Omental fat pad (tissue), 4 donors: ENCODE data around the gene POLR3C. TPM values are rescaled to one million over a fixed set of nuclear protein-coding genes. Genes with fewer than 3 reads are reported as not detected.

Experiments used
- ATAC-seq: fragments of 150-250 bp; one replicate; pipeline ENCODE4 v1.9.1; 2016; ENCODE audit warnings: mild to moderate bottlenecking, moderate library complexity; ENCODE audit not compliant: low FRiP score
- DNase-seq: peaks from one replicate; pipeline ENCODE4 v3.0.0-alpha.2; 2019; ENCODE audit warnings: low spot score
- CTCF ChIP-seq, 3 donors: fragments of 450-650 bp; IDR thresholded peaks; one replicate each; pipeline ENCODE4 v1.5.1; 2016 to 2017; ENCODE audit warnings: antibody characterized with exemption in 3 of 3, mild to moderate bottlenecking in 3 of 3, moderate library complexity in 2 of 3
- total RNA-seq, 4 donors: library from RNA; depleted of rRNA; stranded (reverse); fragments of >200 nt; gene quantifications; one replicate each; pipeline ENCODE4 v1.1.0, GENCODE V29; 2016

POLR3C gene
- total RNA-seq, 4 donors from 2014 or later, result 32.1 to 38.3 (median 34.1) TPM

- no peak for TF ChIP-seq CTCF (IDR thresholded peaks at IDR 0.05)
- DNase-seq (peak; percentile 49), ATAC-seq (peak; percentile 95)
Observed at GRCh38 chr1:145885738-145886287, 61.8 kb downstream of the POLR3C start, which contains the start of gene ANKRD35. Gene ANKRD35, minus strand, starts transcription at chr1:145885866. Its CDS starts 108 bp downstream, at chr1:145885758.

- ATAC-seq, result no peak
- no peak for DNase-seq
- TF ChIP-seq CTCF (IDR thresholded peaks at IDR 0.05), result no peak
Observed at GRCh38 chr1:145886390-145886789, 62.4 kb downstream of the POLR3C start.

- no peak for ATAC-seq
- no peak for DNase-seq
- TF ChIP-seq CTCF (IDR thresholded peaks at IDR 0.05), result no peak
Observed at GRCh38 chr1:145886816-145887215, 62.8 kb downstream of the POLR3C start.

- no peak for DNase-seq
- no peak for TF ChIP-seq CTCF (IDR thresholded peaks at IDR 0.05)
- ATAC-seq, result no peak
Observed at GRCh38 chr1:145887631-145888030, 63.6 kb downstream of the POLR3C start.

GRCh38 chr1:145889722-145890121, 65.7 kb downstream of the POLR3C start:
- ATAC-seq, result no peak
- no peak for DNase-seq
- no peak for TF ChIP-seq CTCF (IDR thresholded peaks at IDR 0.05)

GRCh38 chr1:145891143-145891542, 67.1 kb downstream of the POLR3C start:
- DNase-seq (no peak), ATAC-seq (no peak)
- no peak for TF ChIP-seq CTCF (IDR thresholded peaks at IDR 0.05)
